Progenitor cell of endocrine pancreas (in vitro differentiated cells): ENCODE measurements around the gene ANKS4B. TPM values are rescaled to one million over a fixed set of nuclear protein-coding genes. Genes with fewer than 3 reads are reported as not detected.
"Not testable (repeated sequence)": the region's sequence is repeated elsewhere in the genome, so short reads cannot be mapped to it uniquely, and the experiment has no call there.

Experiments
- DNase-seq: peaks from one replicate; pipeline ENCODE4 v3.0.0; 2021; ENCODE audit warnings: low spot score; ENCODE audit not compliant: unreplicated experiment
- H3K27ac Mint-ChIP-seq: 2 replicates; pipeline ENCODE4 v1.8.0; 2021; ENCODE audit warnings: mild to moderate bottlenecking, moderate library complexity, mixed read lengths
- H3K27me3 Mint-ChIP-seq: 2 replicates; pipeline ENCODE4 v1.8.0; 2021; ENCODE audit warnings: mixed read lengths
- H3K36me3 Mint-ChIP-seq: 2 replicates; pipeline ENCODE4 v1.8.0; 2022; ENCODE audit warnings: mixed read lengths; ENCODE audit not compliant: insufficient read depth
- H3K4me1 Mint-ChIP-seq: 2 replicates; pipeline ENCODE4 v1.8.0; 2021; ENCODE audit warnings: low read depth, mixed read lengths
- H3K4me3 Mint-ChIP-seq: 2 replicates; pipeline ENCODE4 v1.8.0; 2021; ENCODE audit warnings: low read depth, mild to moderate bottlenecking, moderate library complexity, mixed read lengths
- H3K9me3 Mint-ChIP-seq: 2 replicates; pipeline ENCODE4 v1.8.0; 2021; ENCODE audit warnings: low read depth, mixed read lengths
- CTCF ChIP-seq: fragments of 200-600 bp; sonication (generic); IDR thresholded peaks from one replicate; pipeline ENCODE4 v1.5.0; 2021; ENCODE audit warnings: antibody characterized with exemption, mild to moderate bottlenecking; ENCODE audit not compliant: unreplicated experiment
- total RNA-seq: library from RNA; stranded (reverse); gene quantifications from 2 replicates; pipeline ENCODE4 v1.2.1, GENCODE V29; 2021

ANKS4B gene
- total RNA-seq, 1 donor from 2014 or later = 4.6 TPM

GRCh38 chr16:21267298-21267697, 33.8 kb downstream of the ANKS4B start:
- Mint-ChIP-seq H3K4me3 (no peak overlapping the region), H3K27ac (no peak overlapping the region), H3K9me3 (no peaks in the 10 kb centered on the region), H3K4me1 (peaks cover 19% of the 10 kb centered on the region), H3K36me3 (no peaks in the 10 kb centered on the region), H3K27me3 (no peaks in the 10 kb centered on the region)
- no peak for TF ChIP-seq CTCF
- no peak for DNase-seq

GRCh38 chr16:21268236-21268635, 34.7 kb downstream of the ANKS4B start:
- Mint-ChIP-seq H3K27me3 (no peaks in the 10 kb centered on the region), H3K4me1 (peaks cover 18% of the 10 kb centered on the region), H3K27ac (no peak overlapping the region), H3K36me3 (no peaks in the 10 kb centered on the region), H3K9me3 (no peaks in the 10 kb centered on the region), H3K4me3 (no peak overlapping the region)
- no peak for TF ChIP-seq CTCF
- DNase-seq = no peak

- H3K4me1 Mint-ChIP-seq = no peaks in the 10 kb centered on the region
- no peaks in the 10 kb centered on the region for H3K9me3 Mint-ChIP-seq
- DNase-seq = no peak
- no peak overlapping the region for H3K4me3 Mint-ChIP-seq
- no peak for TF ChIP-seq CTCF
- no peak overlapping the region for H3K27ac Mint-ChIP-seq
- peaks cover 9% of the 10 kb centered on the region for H3K27me3 Mint-ChIP-seq
- H3K36me3 Mint-ChIP-seq = no peaks in the 10 kb centered on the region
Observed at GRCh38 chr16:21272253-21272652, 38.8 kb downstream of the ANKS4B start.

- H3K27me3 Mint-ChIP-seq = peaks cover 12% of the 10 kb centered on the region
- H3K9me3 Mint-ChIP-seq, H3K4me1 Mint-ChIP-seq, DNase-seq, H3K4me3 Mint-ChIP-seq, H3K27ac Mint-ChIP-seq, H3K36me3 Mint-ChIP-seq: not testable (repeated sequence)
Observed at GRCh38 chr16:21272763-21273162, 39.3 kb downstream of the ANKS4B start.

GRCh38 chr16:21274172-21274726, 40.8 kb downstream of the ANKS4B start:
- Mint-ChIP-seq H3K27ac (no peak overlapping the region), H3K9me3 (no peaks in the 10 kb centered on the region), H3K4me1 (peaks cover 1% of the 10 kb centered on the region), H3K4me3 (no peak overlapping the region), H3K27me3 (peaks cover 18% of the 10 kb centered on the region), H3K36me3 (no peaks in the 10 kb centered on the region)
- no peak for TF ChIP-seq CTCF
- no peak for DNase-seq

GRCh38 chr16:21275529-21275928, 42.0 kb downstream of the ANKS4B start:
- Mint-ChIP-seq H3K9me3 (no peaks in the 10 kb centered on the region), H3K36me3 (no peaks in the 10 kb centered on the region), H3K4me3 (no peak overlapping the region), H3K27ac (no peak overlapping the region), H3K4me1 (peaks cover 1% of the 10 kb centered on the region), H3K27me3 (peaks cover 26% of the 10 kb centered on the region)
- no peak for TF ChIP-seq CTCF
- no peak for DNase-seq
